ENCODE results near the gene EML2. TPM values are rescaled to one million over a fixed set of nuclear protein-coding genes. Genes with fewer than 3 reads are reported as not detected.

The EML2 gene
- total RNA-seq, 1 donor from 2014 or later: 54.4 TPM

GRCh38 chr19:45585158-45585577, 54.0 kb downstream of the EML2 start:
- DNase-seq: no peak
- H3K9me3 ChIP-seq: no peaks in the 10 kb centered on the region
- intact Hi-C loops (cut with DNase I): no loop called here
- peak overlapping the region; percentile 93 for H3K27ac ChIP-seq
- H3K36me3 ChIP-seq: peaks cover under 1% of the 10 kb centered on the region
- no peak for ATAC-seq
- no peaks in the 10 kb centered on the region for H3K27me3 ChIP-seq
- no peak for TF ChIP-seq CTCF (IDR thresholded peaks at IDR 0.05)
- peaks cover 12% of the 10 kb centered on the region for H3K4me1 ChIP-seq
- H3K4me3 ChIP-seq: peak overlapping the region; percentile 83

- peak; percentile 25 for TF ChIP-seq CTCF (IDR thresholded peaks at IDR 0.05)
- DNase-seq (peak; percentile 100), ATAC-seq (peak; percentile 95)
- H3K36me3 ChIP-seq: no peaks in the 10 kb centered on the region
- peak within 1 kb of the TSS; percentile 83 for H3K4me3 ChIP-seq
- intact Hi-C loops (cut with DNase I): no loop called here
- no peaks in the 10 kb centered on the region for H3K27me3 ChIP-seq
- no peaks in the 10 kb centered on the region for H3K9me3 ChIP-seq
- peak within 1 kb of the TSS; percentile 93 for H3K27ac ChIP-seq
- H3K4me1 ChIP-seq: peaks cover 12% of the 10 kb centered on the region
These were observed 54.7 kb downstream of the EML2 start, which contains the start of gene OPA3 for GRCh38 chr19:45584332-45585157. TSS of gene OPA3 (minus strand) at chr19:45584802. CDS start at chr19:45584764, 38 bp downstream.

- H3K4me1 ChIP-seq: peaks cover 28% of the 10 kb centered on the region
- no peak for DNase-seq
- intact Hi-C loops (cut with DNase I): no loop called here
- H3K9me3 ChIP-seq: no peaks in the 10 kb centered on the region
- H3K27ac ChIP-seq: no peak overlapping the region
- ATAC-seq: no peak
- H3K36me3 ChIP-seq: no peaks in the 10 kb centered on the region
- no peak overlapping the region for H3K4me3 ChIP-seq
- TF ChIP-seq CTCF (IDR thresholded peaks at IDR 0.05): no peak
- no peaks in the 10 kb centered on the region for H3K27me3 ChIP-seq
These were observed 57.6 kb downstream of the EML2 start for GRCh38 chr19:45581576-45581975.

- Histone ChIP-seq H3K36me3 (no peaks in the 10 kb centered on the region), H3K4me1 (peaks cover 23% of the 10 kb centered on the region), H3K27ac (no peak overlapping the region), H3K4me3 (no peak overlapping the region), H3K27me3 (no peaks in the 10 kb centered on the region), H3K9me3 (no peaks in the 10 kb centered on the region)
- ATAC-seq (no peak), DNase-seq (no peak)
- TF ChIP-seq CTCF (IDR thresholded peaks at IDR 0.05): no peak
- intact Hi-C loops (cut with DNase I): no loop called here
These were observed 60.3 kb downstream of the EML2 start for GRCh38 chr19:45578861-45579260.

GRCh38 chr19:45577111-45577905, 61.9 kb downstream of the EML2 start:
- Histone ChIP-seq H3K9me3 (no peaks in the 10 kb centered on the region), H3K27me3 (no peaks in the 10 kb centered on the region), H3K36me3 (peaks cover 5% of the 10 kb centered on the region), H3K27ac (no peak overlapping the region), H3K4me3 (no peak overlapping the region), H3K4me1 (peaks cover 16% of the 10 kb centered on the region)
- intact Hi-C loops (cut with DNase I): no loop called here
- ATAC-seq: peak; percentile 69
- no peak for DNase-seq
- no peak for TF ChIP-seq CTCF (IDR thresholded peaks at IDR 0.05)
